ENCODE results near the gene CNNM2.

CNNM2 gene

DNA sequence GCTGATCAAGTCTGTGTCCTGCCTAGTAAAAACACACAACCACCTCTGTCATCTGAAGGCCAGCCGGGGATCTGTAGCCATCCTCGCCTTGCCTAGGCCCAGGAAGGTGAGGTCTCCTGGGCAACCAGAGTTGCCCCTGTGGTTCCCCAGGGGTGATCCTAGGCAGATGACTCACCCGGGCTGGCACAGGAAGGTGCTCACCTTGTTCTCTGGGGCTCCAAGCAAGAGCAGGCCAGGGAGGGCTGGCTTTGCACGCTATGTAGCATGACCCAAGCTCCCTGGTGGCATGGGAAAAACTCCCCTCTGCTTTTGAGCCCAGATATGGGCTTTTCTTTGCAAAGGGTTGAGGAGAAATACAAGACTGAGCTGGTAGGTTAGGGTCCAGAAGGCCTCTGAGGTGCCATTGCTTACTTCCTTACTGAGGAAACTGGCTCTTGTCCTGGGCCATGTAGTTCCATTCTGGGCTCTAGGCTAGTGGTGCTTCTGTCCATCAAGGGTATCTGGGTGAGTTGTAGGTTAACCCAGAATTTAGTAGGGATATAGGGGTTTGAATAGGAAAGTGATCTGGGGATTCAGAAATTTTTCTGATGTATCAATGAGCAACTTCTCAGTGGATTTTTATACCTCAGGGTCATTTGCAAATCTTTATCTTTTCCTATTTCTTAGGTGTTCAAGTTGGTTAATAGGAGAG is 162.9 kb downstream of the CNNM2 start:
- TF ChIP-seq, protein P1, sequence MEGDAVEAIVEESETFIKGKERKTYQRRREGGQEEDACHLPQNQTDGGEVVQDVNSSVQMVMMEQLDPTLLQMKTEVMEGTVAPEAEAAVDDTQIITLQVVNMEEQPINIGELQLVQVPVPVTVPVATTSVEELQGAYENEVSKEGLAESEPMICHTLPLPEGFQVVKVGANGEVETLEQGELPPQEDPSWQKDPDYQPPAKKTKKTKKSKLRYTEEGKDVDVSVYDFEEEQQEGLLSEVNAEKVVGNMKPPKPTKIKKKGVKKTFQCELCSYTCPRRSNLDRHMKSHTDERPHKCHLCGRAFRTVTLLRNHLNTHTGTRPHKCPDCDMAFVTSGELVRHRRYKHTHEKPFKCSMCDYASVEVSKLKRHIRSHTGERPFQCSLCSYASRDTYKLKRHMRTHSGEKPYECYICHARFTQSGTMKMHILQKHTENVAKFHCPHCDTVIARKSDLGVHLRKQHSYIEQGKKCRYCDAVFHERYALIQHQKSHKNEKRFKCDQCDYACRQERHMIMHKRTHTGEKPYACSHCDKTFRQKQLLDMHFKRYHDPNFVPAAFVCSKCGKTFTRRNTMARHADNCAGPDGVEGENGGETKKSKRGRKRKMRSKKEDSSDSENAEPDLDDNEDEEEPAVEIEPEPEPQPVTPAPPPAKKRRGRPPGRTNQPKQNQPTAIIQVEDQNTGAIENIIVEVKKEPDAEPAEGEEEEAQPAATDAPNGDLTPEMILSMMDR (IDR thresholded peaks at IDR 0.05; ENCODE audit: extremely low read depth, missing control alignments) = no peak
- no peak for DNase-seq (ENCODE audit: low spot score)

DNA sequence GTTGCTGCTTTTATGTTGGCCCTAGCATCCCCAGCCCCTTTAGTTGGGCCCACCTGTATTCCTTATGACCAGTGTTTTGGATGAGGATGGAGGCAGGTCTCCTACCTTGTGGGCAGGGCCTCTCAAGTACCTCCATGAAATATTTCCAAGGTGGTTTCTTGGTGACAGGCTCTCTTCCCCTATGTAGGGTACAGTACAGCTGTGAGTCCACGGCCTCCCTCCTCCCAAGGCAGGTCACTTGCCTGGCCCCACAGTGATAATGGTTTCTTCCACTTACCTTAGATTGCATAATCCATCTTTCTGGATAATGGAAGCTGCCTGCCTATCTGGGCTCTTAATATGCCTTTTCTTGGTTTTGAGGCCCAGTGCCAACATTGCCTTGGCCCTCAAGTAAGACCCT is 164.6 kb downstream of the CNNM2 start:
- DNase-seq (ENCODE audit: low spot score) = no peak
- TF ChIP-seq, protein P1 (IDR thresholded peaks at IDR 0.05; ENCODE audit: extremely low read depth, missing control alignments) = no peak

DNA sequence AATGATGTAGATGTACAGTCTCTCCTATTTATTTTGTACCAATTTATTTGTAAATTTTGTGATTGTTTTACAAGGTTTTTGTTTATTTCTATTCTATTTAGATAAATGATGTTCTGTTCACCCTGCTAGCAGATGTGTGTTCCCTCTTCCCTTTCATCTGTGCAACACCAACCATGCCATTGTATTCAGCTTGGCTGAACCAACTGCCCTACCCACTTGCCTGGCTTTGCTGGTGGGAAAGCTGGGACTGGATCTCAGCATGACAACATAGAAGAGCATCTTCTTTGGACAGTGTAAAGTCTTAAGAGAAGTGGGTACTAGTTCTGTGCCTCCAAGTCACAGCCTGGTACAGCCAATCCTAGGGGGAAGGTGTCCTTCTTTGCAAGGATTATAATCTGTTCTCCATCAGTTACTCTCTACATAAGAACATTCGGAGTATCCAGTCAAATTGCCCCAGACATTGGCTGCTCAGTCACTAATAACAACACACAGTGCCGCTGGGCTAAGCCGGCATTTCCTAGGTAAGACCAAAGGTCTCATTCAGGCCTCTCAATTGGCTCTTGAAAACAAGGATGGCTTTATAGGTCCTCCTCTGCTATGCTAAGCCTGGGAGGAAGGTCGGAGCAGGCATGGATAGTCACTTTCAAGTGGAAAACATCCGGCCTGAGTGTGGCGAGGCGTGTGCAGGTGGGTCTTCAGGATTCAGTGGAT is 165.3 kb downstream of the CNNM2 start:
- TF ChIP-seq, protein P1 (IDR thresholded peaks at IDR 0.05; ENCODE audit: extremely low read depth, missing control alignments) = no peak

DNA sequence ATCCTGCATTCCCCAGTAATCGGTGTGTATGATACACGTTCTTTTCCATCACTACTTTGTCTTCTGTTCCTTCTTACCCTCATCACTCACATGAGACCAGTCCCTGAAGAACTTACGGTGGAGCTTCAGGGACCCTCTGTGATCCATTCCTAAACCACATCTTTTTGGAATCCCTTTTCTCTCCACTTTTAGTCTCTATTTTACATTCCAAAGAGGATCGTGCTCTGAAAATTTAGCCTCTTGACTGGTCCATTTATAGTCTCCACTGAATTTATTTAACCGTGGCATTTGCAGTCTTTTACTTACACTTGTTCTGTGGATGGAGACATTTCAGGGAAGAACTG is 165.9 kb downstream of the CNNM2 start:
- TF ChIP-seq, protein P1 (IDR thresholded peaks at IDR 0.05; ENCODE audit: extremely low read depth, missing control alignments) = no peak
- DNase-seq (ENCODE audit: low spot score) = no peak

More for the DNA sequence above, 165.3 kb downstream of the CNNM2 start:
- no peak for DNase-seq (ENCODE audit: low spot score)

DNA sequence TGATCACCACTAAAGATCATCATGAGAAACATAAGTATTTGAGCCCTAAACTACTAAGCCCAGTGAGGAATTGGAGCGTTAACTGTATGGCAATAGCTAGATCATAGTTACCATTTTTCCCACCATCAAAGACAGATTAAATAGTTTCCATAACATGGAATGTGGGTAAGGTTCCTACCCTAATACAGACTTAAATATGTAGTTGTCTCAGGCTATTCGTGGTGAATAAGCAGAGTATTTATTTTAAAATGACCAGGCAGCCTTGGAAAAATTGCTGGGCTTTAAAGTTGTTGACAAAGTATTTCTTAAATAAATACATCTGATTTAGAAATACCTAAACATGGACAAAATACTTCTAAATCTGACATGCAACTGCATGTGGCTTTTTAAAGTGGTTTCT is 168.2 kb downstream of the CNNM2 start:
- TF ChIP-seq, protein P1 (IDR thresholded peaks at IDR 0.05; ENCODE audit: extremely low read depth, missing control alignments) = no peak

DNA sequence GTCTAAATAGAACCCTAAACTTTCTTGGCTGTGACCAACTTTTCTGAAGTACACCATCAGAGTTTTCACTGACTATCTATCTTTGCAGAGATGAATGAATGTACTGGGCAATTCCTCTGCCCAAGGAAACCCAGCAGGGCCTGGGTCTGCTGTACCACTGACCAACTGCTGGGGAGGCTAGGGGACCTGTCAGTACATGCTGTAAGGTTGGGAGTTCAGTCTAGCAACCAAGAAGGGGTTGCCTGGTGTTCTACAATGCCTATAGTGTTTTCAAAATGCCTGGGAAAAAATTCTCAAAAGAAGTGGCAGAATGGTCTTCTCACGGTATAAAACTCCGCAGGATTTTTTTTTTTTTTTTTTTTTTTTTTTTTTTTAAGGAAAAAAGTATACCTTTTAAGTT is 168.7 kb downstream of the CNNM2 start:
- no peak for DNase-seq (ENCODE audit: low spot score)
- TF ChIP-seq, protein P1 (IDR thresholded peaks at IDR 0.05; ENCODE audit: extremely low read depth, missing control alignments) = no peak

More for the DNA sequence above, 168.2 kb downstream of the CNNM2 start:
- no peak for DNase-seq (ENCODE audit: low spot score)

DNA sequence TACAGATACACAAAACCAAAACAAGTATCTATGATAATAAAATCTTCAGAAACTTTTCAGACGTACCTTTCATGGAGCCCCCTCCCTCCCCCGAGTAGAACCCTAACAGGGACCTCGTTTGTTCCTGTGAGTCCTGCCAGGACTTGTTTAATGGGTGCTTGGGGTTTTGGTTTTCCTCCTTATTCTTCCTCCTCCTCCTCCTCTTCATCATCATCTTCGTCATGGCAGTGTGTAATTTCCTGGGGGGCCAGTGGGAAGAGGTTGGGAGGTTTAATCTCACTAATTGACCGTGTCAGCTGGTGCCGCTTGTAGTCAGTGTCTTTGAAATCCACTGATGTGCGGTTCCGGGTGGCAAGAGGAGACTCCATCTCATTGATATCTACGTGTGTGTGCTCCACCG is 171.4 kb downstream of the CNNM2 start:
- DNase-seq (ENCODE audit: low spot score) = no peak

More for the DNA sequence above, 171.4 kb downstream of the CNNM2 start:
- TF ChIP-seq, protein P1 (IDR thresholded peaks at IDR 0.05; ENCODE audit: extremely low read depth, missing control alignments) = no peak
